AG09319 (cell line): Measurements from ENCODE around the gene SLC45A1.

ENCODE experiments used
- DNase-seq: peaks from one replicate; pipeline ENCODE4 v3.0.0-alpha.2; 2010; ENCODE audit warnings: low read depth; ENCODE audit errors: extremely low read depth
- TF ChIP-seq, protein P1 (sequence below): IDR thresholded peaks from 2 replicates; pipeline ENCODE4 v1.5.1; 2011; ENCODE audit warnings: low read depth, mild to moderate bottlenecking, inconsistent platforms, low read length, moderate library complexity

Gene SLC45A1

DNA sequence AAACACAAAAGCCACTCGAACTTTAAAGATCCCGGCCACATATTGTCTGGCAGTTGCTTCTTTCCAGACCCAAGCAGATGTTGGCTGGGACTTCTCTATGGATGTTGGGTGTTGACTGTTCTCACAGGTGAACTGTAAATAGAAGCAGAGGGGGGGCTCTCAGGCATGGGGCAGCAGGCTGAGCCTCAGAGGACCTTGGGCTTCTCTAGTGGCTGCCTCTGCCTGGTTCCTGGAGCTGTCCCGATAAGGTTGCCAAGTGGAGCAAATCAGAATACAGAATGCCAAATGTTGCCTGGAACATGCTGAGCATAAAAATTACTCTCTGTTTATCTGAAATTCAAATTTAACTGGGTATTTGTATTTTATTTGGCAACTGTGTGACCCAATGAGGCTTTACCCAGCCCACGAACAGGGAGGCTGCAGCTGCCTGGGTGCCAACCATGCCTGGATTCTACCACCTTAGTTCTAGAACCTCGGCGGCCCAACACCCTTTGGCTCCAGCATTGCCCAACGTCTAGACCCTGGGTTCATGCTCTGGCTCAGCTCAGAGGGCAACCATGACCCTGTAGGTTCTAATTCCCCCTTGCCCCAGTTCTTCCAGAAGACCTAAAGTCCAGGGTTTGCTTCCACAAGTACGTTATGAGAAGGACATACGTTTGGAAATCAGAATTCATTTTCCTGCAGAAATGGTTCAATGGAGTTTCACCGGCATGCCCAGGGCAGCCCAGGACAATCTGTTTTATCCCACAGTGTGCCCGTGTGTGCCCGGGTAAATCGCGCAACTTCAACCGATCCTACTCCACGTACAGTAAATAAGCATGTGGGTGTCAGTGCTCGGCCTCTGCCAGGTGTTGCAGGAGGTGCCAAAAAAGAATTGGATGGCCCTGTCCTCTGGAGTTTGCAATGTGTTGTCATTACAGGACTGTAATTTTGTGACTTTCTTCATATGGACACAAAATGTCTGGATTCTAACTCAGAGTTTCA lies 5.4 kb upstream of the SLC45A1 start:
- TF ChIP-seq, protein P1, sequence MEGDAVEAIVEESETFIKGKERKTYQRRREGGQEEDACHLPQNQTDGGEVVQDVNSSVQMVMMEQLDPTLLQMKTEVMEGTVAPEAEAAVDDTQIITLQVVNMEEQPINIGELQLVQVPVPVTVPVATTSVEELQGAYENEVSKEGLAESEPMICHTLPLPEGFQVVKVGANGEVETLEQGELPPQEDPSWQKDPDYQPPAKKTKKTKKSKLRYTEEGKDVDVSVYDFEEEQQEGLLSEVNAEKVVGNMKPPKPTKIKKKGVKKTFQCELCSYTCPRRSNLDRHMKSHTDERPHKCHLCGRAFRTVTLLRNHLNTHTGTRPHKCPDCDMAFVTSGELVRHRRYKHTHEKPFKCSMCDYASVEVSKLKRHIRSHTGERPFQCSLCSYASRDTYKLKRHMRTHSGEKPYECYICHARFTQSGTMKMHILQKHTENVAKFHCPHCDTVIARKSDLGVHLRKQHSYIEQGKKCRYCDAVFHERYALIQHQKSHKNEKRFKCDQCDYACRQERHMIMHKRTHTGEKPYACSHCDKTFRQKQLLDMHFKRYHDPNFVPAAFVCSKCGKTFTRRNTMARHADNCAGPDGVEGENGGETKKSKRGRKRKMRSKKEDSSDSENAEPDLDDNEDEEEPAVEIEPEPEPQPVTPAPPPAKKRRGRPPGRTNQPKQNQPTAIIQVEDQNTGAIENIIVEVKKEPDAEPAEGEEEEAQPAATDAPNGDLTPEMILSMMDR: no peak
- no peak for DNase-seq

DNA sequence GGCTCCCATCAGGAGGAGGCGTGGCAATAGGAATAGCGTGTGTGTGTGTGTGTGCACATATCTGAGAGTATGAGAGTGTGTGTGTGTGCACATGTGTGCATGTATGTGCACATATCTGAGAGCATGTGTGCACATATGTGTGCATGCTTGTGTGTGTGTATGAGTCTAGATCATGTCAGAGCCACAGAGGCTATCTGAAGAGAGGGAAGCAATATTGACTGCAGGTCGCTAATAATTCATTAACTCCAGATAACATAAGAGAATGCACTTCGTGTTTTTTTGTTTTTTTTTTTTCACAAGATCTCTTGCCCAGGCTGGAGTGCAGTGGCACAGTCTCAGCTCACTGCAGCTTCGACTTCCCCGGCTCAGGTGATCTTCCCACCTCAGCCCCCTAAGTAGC lies 4.7 kb upstream of the SLC45A1 start:
- DNase-seq: no peak
- TF ChIP-seq, protein P1: no peak

DNA sequence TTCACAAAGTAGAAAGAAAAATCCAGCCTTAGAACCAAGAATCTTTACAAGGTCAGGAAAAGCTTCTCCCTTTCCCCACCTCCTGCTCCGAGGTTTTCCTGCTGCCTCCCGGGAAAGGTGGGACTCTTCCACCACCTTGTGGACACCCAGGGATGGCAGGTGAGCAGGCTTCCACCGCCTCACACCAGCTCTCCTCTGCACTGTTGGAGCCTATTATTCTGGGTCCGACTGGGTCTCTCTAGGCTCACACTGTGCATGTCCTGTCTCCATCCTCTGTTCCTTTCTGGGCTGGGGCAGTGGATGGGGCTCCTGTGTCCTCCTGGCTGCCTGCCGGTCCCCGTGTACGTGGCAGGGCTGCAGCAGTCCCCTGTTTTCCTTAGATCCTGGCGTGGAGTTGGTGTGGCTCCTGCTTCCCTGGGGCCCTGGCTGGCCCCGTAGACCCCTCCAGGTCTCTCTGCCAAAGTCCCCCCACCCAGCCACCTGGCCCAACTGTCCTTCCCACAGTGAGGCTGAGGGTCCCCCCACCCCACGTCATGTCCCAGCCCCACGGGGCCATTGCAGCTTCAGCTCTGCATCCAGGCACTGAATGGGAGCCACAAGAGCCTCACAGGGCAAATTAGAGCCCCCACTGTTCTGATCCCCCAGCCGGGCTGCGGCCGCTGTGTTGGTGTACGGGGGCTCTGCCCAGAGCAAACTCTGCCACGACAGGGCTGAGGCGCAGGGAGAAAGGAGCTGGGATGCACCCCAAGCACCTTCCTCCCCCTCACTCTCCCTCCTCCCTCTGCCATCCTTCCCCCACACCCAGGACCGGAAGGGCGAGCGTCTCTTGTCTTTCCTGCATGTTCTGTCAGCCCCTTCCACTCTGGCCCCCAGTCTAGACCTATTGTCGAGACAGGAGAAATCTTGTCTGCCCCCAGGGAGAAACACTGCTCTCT lies 3.3 kb upstream of the SLC45A1 start:
- TF ChIP-seq, protein P1: peak; percentile 92

DNA sequence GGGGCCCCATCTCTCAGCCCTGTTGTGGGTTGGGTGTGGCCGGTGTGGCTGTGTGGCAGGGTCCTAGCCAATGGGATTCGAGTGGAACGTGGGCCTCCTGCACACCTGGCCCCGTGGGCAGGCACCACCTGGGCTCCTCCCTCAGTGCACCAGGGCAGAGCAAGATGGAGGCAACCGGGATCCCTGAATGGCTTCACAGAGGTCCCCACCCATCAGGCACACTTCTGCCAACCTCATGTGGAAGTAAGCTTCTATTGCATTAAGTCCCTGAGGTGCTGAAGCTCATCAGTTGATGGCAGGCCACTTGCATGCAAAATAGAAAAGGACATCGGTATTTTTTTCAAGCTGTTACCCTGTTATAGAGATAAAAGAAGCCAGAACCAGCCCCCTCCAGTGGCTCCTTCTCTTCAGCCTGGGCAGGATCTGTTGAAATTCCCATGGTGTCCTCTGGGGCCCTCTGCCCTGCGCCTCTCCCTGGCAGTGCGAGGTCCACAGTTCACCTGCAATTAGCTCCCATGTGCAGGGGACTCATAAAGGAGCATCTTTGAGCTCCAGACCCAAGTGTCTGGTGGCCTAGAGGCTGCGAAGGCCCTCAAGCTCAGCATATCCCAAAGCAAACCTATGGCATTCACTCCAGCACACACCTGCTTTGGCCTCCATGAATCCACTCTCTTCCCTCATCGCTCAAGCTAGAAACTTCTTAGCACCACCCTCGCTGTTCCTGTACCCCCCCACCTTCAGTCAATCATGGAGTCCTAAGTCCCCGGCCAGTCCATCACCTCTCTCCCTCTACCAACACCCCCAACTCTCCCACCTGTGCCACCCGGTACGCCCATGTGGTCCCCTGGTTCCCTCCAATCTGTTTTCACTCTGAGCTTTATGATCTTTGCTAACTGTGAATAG lies 2.1 kb upstream of the SLC45A1 start:
- TF ChIP-seq, protein P1: no peak
- DNase-seq: no peak

More for the DNA sequence above, 3.3 kb upstream of the SLC45A1 start:
- peak; percentile 41 for DNase-seq

DNA sequence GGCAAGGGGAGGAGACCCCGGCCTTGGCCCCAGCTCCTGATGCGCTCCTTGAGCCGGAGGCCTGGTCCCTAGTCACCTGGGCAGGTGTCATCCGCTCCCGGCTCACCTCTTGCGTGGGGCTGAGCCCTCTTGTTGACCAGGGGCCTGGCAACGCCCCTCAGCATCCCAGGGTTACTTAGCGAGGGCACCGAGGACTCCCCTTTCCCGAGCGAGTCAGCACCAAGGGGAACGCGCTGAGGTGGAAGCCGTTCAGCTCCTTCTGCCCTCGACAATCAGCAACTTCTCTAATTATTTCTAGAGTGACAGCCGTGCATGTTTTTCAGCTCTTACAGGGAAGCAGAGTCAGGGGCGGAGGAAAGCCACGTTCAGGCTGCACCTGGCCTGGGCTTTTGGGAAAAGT lies 522 bp downstream of the SLC45A1 start:
- no peak for DNase-seq

DNA sequence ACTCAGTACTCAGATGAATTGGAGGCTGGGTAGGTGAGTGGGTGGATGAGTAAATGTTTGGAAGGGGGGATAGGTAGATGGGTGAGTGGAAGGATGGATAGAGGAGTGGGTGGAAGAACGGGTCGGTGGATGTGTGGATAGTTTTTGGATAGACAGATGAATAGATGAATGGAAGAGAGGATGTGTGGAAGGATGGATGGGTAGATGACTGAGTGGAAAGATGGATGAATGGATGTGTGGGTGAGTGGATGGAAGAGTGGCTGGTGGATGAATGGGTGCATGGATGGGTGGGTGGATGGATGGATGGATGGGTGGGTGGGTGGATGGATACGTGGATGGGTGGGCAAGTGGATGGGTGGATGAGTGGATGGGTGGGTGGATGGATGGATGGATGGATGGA lies 3.7 kb downstream of the SLC45A1 start:
- DNase-seq: no peak
- TF ChIP-seq, protein P1: no peak

More for the DNA sequence above, 522 bp downstream of the SLC45A1 start:
- TF ChIP-seq, protein P1: no peak
